SU-DHL-6 (cell line): ENCODE results near the gene RING1.

Experiments used
- CTCF ChIP-seq: fragments of 200-600 bp; sonication (generic); IDR thresholded peaks from one replicate; pipeline ENCODE4 v1.5.1; 2017; ENCODE audit warnings: antibody characterized with exemption, mild to moderate bottlenecking, low read length, moderate library complexity; ENCODE audit not compliant: insufficient read depth, poor library complexity, severe bottlenecking
- EZH2phosphoT487 ChIP-seq: fragments of 200-600 bp; sonication (generic), shearing (Covaris generic); conservative IDR thresholded peaks from 2 replicates; pipeline ENCODE4 v1.6.1; 2018; ENCODE audit warnings: mild to moderate bottlenecking, antibody characterized with exemption, low read length, moderate library complexity, mixed read lengths

GRCh38 chr6:33160728-33161344 lies 47.5 kb upstream of the RING1 start:
- no peak for TF ChIP-seq CTCF
- no peak for TF ChIP-seq EZH2phosphoT487
